Loucy (cell line): Measurements from ENCODE around the gene CMKLR1.
A peak's percentile ranks its signal among the peaks of the same experiment; 100 is the strongest.

Source experiments
- H2AFZ ChIP-seq: fragments of 200-600 bp; sonication (generic); 2 replicates; pipeline ENCODE4 v1.6.0; 2016; ENCODE audit warnings: antibody characterized with exemption, mild to moderate bottlenecking, low read length, moderate library complexity
- H3F3A ChIP-seq: fragments of 200-600 bp; 2 replicates; pipeline ENCODE4 v1.6.0; 2016; ENCODE audit warnings: antibody characterized with exemption, low read depth, mild to moderate bottlenecking
- H3K27me3 ChIP-seq: fragments of 200-600 bp; sonication (generic); 2 replicates; pipeline ENCODE4 v1.6.1; 2014; ENCODE audit warnings: low read length, mild to moderate bottlenecking; ENCODE audit not compliant: insufficient read depth, poor library complexity, severe bottlenecking
- H3K36me3 ChIP-seq: fragments of 200-600 bp; sonication (generic); 2 replicates; pipeline ENCODE4 v1.6.1; 2016; ENCODE audit warnings: low read length; ENCODE audit not compliant: insufficient read depth
- H3K4me1 ChIP-seq: fragments of 200-600 bp; sonication (generic); 2 replicates; pipeline ENCODE4 v1.5.1; 2014; ENCODE audit warnings: low read length, mild to moderate bottlenecking; ENCODE audit not compliant: insufficient read depth, poor library complexity, severe bottlenecking
- H3K4me2 ChIP-seq: fragments of 200-600 bp; sonication (generic); 2 replicates; pipeline ENCODE4 v1.6.0; 2014; ENCODE audit warnings: antibody characterized with exemption, low read length, low read depth, mild to moderate bottlenecking; ENCODE audit not compliant: poor library complexity, severe bottlenecking
- H3K4me3 ChIP-seq: fragments of 200-600 bp; sonication (generic); 2 replicates; pipeline ENCODE4 v1.5.1; 2014; ENCODE audit warnings: low read length, mild to moderate bottlenecking, mixed read lengths; ENCODE audit not compliant: poor library complexity, severe bottlenecking
- H3K79me2 ChIP-seq: fragments of 200-600 bp; sonication (generic); 2 replicates; pipeline ENCODE4 v1.6.1; 2014; ENCODE audit warnings: low read length; ENCODE audit not compliant: insufficient read depth
- H3K9ac ChIP-seq: fragments of 200-600 bp; sonication (generic); 2 replicates; pipeline ENCODE4 v1.6.0; 2014; ENCODE audit warnings: mild to moderate bottlenecking, low read depth, low read length, moderate library complexity; ENCODE audit not compliant: poor library complexity, severe bottlenecking
- H3K9me2 ChIP-seq: fragments of 200-600 bp; sonication (generic); replicated peaks from 2 replicates; pipeline ENCODE4 v1.6.1; 2016; ENCODE audit warnings: low read depth, low read length, mixed read lengths
- H3K9me3 ChIP-seq: fragments of 200-600 bp; sonication (generic); 2 replicates; pipeline ENCODE4 v1.6.1; 2014; ENCODE audit warnings: mild to moderate bottlenecking, antibody characterized with exemption, low read length, low read depth; ENCODE audit not compliant: insufficient read depth
- H4K20me1 ChIP-seq: fragments of 200-600 bp; sonication (generic); 2 replicates; pipeline ENCODE4 v1.6.0; 2014; ENCODE audit warnings: antibody characterized with exemption, low read length, mild to moderate bottlenecking; ENCODE audit not compliant: insufficient read depth, poor library complexity, severe bottlenecking
- CTCF ChIP-seq: fragments of 200-600 bp; sonication (generic); conservative IDR thresholded peaks from 2 replicates; pipeline ENCODE4 v1.5.1; 2014; ENCODE audit warnings: mild to moderate bottlenecking, antibody characterized with exemption, low read length
- EZH2phosphoT487 ChIP-seq: fragments of 200-600 bp; IDR thresholded peaks from 2 replicates; pipeline ENCODE4 v1.6.1; 2018; ENCODE audit warnings: antibody characterized with exemption, mild to moderate bottlenecking, moderate library complexity, borderline replicate concordance

Gene CMKLR1

DNA sequence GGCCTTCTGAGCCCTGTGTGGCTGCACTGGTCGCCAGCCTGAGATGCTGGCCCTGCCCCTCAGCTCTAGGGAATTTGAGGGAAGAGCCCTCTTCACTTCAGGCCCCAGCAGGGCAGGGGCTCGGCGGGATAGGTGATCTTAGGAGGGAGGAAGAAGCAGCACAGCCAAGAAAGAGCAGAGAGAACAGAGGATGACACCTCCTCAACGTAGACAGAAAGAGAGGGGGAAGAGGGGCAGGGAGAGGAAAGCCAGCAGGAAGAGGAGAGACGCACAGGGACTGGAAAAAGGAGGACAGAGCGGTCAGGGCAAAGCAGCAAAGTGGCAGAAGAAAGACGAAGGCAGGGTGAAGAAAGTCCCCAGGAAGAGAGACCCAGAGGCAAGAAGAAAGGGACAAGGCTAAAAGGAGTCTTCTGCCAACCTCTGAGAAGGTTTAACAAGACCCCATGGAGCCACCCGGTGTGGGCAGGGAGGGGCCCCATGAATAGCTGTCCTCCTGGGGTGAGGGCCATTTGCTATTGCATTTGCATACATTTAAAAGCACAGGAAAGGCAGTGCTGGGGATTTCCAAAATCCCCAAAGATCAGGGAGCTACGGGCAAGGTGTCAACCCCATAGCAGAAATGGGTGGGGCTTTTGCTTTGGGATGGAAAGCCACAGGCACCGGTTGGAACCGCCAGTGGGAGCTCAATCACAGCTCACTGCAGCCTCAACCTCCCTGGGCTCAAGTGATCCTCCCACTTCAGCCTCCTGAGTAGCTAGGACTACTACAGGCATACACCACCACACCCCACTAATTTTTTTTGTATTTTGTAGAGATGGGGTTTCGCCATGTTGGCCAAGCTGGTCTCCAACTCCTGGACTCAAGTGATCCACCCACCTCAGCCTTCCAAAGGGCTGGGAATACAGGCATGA, 22.7 kb downstream of the CMKLR1 start:
- no peaks in the 10 kb centered on the region for H3K79me2 ChIP-seq
- H3K27me3 ChIP-seq = no peaks in the 10 kb centered on the region
- peak overlapping the region; percentile 61 for H3K9ac ChIP-seq
- H3K9me3 ChIP-seq = no peaks in the 10 kb centered on the region
- no peak overlapping the region for H3K4me3 ChIP-seq
- H3K4me1 ChIP-seq = peaks cover 53% of the 10 kb centered on the region
- peak overlapping the region; percentile 74 for H2AFZ ChIP-seq
- peak overlapping the region; percentile 25 for H3K4me2 ChIP-seq
- TF ChIP-seq CTCF (no peak), EZH2phosphoT487 (no peak)
- no peaks in the 10 kb centered on the region for H4K20me1 ChIP-seq
- no peaks in the 10 kb centered on the region for H3K36me3 ChIP-seq
- H3K9me2 ChIP-seq = no peaks in the 10 kb centered on the region
- H3F3A ChIP-seq = peaks cover 4% of the 10 kb centered on the region

GRCh38 chr12:108315486-108316105, 23.5 kb downstream of the CMKLR1 start:
- Histone ChIP-seq H3K9me2 (no peaks in the 10 kb centered on the region), H3K9ac (peak overlapping the region; percentile 61), H3K79me2 (no peaks in the 10 kb centered on the region), H4K20me1 (no peaks in the 10 kb centered on the region), H3K9me3 (no peaks in the 10 kb centered on the region), H3K36me3 (no peaks in the 10 kb centered on the region), H3K4me2 (peak overlapping the region; percentile 25), H3F3A (peaks cover 4% of the 10 kb centered on the region), H3K4me1 (peaks cover 48% of the 10 kb centered on the region), H3K27me3 (no peaks in the 10 kb centered on the region), H2AFZ (peak overlapping the region; percentile 74), H3K4me3 (no peak overlapping the region)
- TF ChIP-seq EZH2phosphoT487 = no peak
- no peak for TF ChIP-seq CTCF

- peak overlapping the region; percentile 72 for H3K9ac ChIP-seq
- peak overlapping the region; percentile 54 for H3K4me3 ChIP-seq
- no peaks in the 10 kb centered on the region for H3K27me3 ChIP-seq
- no peaks in the 10 kb centered on the region for H3K9me3 ChIP-seq
- H3K4me2 ChIP-seq = peak overlapping the region; percentile 73
- H4K20me1 ChIP-seq = no peaks in the 10 kb centered on the region
- no peaks in the 10 kb centered on the region for H3K79me2 ChIP-seq
- peaks cover 45% of the 10 kb centered on the region for H3K4me1 ChIP-seq
- no peaks in the 10 kb centered on the region for H3K9me2 ChIP-seq
- no peaks in the 10 kb centered on the region for H3K36me3 ChIP-seq
- TF ChIP-seq EZH2phosphoT487 (no peak), CTCF (no peak)
- H2AFZ ChIP-seq = peak overlapping the region; percentile 66
- H3F3A ChIP-seq = peaks cover 4% of the 10 kb centered on the region
Measured at GRCh38 chr12:108313606-108314351, 25.3 kb downstream of the CMKLR1 start.
